ENCODE data around the gene SPECC1.

DNA sequence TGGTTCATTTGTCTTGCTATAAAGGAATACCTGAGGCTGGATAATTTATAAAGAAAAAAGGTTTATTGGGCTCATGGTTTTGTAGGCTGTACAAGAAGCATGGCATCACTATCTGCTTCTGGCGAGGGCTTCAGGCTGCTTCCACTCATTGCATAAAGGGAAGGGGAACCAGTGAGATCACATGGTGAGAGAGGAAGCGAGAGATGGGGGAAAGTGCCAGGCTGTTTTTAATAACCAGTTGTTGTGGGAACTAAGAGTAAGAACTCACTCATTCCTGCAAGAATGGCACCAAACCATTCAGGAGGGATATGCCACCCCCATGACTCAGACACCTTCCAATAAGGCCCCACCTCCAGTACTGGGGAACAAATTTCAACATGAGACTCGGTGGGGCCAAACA is 24.3 kb downstream of the SPECC1 start:
- TF ChIP-seq TEAD4 (CRISPR knock-in tag; IDR thresholded peaks at IDR 0.05) = no peak
- TF ChIP-seq, protein P1, sequence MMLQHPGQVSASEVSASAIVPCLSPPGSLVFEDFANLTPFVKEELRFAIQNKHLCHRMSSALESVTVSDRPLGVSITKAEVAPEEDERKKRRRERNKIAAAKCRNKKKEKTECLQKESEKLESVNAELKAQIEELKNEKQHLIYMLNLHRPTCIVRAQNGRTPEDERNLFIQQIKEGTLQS (CRISPR knock-in tag; conservative IDR thresholded peaks at IDR 0.05) = no peak
- TF ChIP-seq, protein P2, sequence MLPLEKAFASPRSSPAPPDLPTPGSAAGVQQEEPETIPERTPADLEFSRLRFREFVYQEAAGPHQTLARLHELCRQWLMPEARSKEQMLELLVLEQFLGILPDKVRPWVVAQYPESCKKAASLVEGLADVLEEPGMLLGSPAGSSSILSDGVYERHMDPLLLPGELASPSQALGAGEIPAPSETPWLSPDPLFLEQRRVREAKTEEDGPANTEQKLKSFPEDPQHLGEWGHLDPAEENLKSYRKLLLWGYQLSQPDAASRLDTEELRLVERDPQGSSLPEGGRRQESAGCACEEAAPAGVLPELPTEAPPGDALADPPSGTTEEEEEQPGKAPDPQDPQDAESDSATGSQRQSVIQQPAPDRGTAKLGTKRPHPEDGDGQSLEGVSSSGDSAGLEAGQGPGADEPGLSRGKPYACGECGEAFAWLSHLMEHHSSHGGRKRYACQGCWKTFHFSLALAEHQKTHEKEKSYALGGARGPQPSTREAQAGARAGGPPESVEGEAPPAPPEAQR (CRISPR knock-in tag; IDR thresholded peaks at IDR 0.05) = no peak
- TF ChIP-seq, protein P3, sequence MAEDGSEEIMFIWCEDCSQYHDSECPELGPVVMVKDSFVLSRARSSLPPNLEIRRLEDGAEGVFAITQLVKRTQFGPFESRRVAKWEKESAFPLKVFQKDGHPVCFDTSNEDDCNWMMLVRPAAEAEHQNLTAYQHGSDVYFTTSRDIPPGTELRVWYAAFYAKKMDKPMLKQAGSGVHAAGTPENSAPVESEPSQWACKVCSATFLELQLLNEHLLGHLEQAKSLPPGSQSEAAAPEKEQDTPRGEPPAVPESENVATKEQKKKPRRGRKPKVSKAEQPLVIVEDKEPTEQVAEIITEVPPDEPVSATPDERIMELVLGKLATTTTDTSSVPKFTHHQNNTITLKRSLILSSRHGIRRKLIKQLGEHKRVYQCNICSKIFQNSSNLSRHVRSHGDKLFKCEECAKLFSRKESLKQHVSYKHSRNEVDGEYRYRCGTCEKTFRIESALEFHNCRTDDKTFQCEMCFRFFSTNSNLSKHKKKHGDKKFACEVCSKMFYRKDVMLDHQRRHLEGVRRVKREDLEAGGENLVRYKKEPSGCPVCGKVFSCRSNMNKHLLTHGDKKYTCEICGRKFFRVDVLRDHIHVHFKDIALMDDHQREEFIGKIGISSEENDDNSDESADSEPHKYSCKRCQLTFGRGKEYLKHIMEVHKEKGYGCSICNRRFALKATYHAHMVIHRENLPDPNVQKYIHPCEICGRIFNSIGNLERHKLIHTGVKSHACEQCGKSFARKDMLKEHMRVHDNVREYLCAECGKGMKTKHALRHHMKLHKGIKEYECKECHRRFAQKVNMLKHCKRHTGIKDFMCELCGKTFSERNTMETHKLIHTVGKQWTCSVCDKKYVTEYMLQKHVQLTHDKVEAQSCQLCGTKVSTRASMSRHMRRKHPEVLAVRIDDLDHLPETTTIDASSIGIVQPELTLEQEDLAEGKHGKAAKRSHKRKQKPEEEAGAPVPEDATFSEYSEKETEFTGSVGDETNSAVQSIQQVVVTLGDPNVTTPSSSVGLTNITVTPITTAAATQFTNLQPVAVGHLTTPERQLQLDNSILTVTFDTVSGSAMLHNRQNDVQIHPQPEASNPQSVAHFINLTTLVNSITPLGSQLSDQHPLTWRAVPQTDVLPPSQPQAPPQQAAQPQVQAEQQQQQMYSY (CRISPR knock-in tag; IDR thresholded peaks at IDR 0.05) = no peak
